ENCODE measurements around the gene CD2. TPM values are rescaled to one million over a fixed set of nuclear protein-coding genes. Genes with fewer than 3 reads are reported as not detected.

The CD2 gene
- total RNA-seq, 1 donor from 2014 or later, result 0.35 TPM

GRCh38 chr1:116717318-116717717 is 36.9 kb upstream of the CD2 start:
- POLR2A ChIA-PET, result no interaction called here
- no peaks in the 10 kb centered on the region for H3K9me3 Mint-ChIP-seq
- ATAC-seq (ENCODE audit: low read depth) (no peak), DNase-seq (no peak)
- H3K4me1 Mint-ChIP-seq, result no peaks in the 10 kb centered on the region
- H3K36me3 Mint-ChIP-seq (ENCODE audit: low read depth), result no peaks in the 10 kb centered on the region
- intact Hi-C loops (cut with micrococcal nuclease), result no loop called here
- CTCF ChIA-PET, result interaction anchor here (1.8 kb wide), 1 partner anchor 9 kb away, joined by 6 read pairs; no protein-coding TSS in a partner anchor
- H3K27me3 Mint-ChIP-seq, result no peaks in the 10 kb centered on the region
- H3K27ac Mint-ChIP-seq, result no peak overlapping the region
- H3K4me3 Mint-ChIP-seq, result no peak overlapping the region
- no peak for TF ChIP-seq CTCF (IDR thresholded peaks at IDR 0.05)

- no peaks in the 10 kb centered on the region for H3K4me1 Mint-ChIP-seq
- TF ChIP-seq CTCF (IDR thresholded peaks at IDR 0.05), result no peak
- ATAC-seq (ENCODE audit: low read depth) (no peak), DNase-seq (no peak)
- H3K4me3 Mint-ChIP-seq, result no peak overlapping the region
- H3K27me3 Mint-ChIP-seq, result no peaks in the 10 kb centered on the region
- no peak overlapping the region for H3K27ac Mint-ChIP-seq
- intact Hi-C loops (cut with micrococcal nuclease), result loop anchor here (5.0 kb wide), 1 partner anchor 407 kb away; no protein-coding TSS in a partner anchor
- no peaks in the 10 kb centered on the region for H3K9me3 Mint-ChIP-seq
- ChIA-PET POLR2A (interaction anchor here (0.6 kb wide), 1 partner anchor 50 kb away, joined by 5 read pairs; no protein-coding TSS in a partner anchor), CTCF (no interaction called here)
- no peaks in the 10 kb centered on the region for H3K36me3 Mint-ChIP-seq (ENCODE audit: low read depth)
Observed at GRCh38 chr1:116720364-116721038, 33.7 kb upstream of the CD2 start.

- TF ChIP-seq CTCF (IDR thresholded peaks at IDR 0.05), result no peak
- no peaks in the 10 kb centered on the region for H3K36me3 Mint-ChIP-seq (ENCODE audit: low read depth)
- H3K4me1 Mint-ChIP-seq, result no peaks in the 10 kb centered on the region
- POLR2A ChIA-PET, result no interaction called here
- intact Hi-C loops (cut with micrococcal nuclease), result loop anchor here (5.0 kb wide), 1 partner anchor 406 kb away; no protein-coding TSS in a partner anchor
- CTCF ChIA-PET, result no interaction called here
- no peaks in the 10 kb centered on the region for H3K27me3 Mint-ChIP-seq
- no peaks in the 10 kb centered on the region for H3K9me3 Mint-ChIP-seq
- H3K4me3 Mint-ChIP-seq, result no peak overlapping the region
- no peak overlapping the region for H3K27ac Mint-ChIP-seq
- ATAC-seq (ENCODE audit: low read depth), result no peak
- no peak for DNase-seq
Observed at GRCh38 chr1:116721039-116721405, 33.2 kb upstream of the CD2 start.

DNA sequence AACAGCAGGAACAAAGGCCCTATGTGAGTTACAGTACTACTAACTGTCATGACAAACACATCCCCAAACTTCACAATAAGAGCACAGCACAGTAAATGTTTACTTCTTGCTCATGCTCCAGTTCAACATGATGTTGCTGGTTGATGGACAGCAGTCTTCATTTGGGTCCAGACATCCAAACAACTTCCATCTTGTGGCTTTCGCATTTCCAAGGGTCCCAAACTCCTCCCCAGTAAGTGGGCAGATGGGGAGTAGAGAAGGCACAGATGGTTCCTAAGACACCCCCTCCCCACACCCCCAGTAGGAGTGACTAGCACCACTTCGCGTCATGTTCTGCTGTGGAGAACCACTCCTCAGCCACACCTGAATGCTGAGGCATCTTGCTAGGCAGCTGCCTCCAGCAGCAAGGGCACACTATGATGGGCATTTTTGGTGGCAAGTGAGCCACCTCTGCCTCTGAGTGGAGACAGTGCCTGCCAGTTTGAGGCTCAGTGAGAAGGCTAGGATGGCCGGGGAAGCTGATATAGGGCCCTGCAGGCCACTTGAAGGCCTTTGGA is 32.7 kb upstream of the CD2 start:
- ChIA-PET POLR2A (no interaction called here), CTCF (interaction anchor here (1.2 kb wide), 1 partner anchor 16 kb away, joined by 4 read pairs; no protein-coding TSS in a partner anchor)

More for the DNA sequence above, 32.7 kb upstream of the CD2 start:
- DNase-seq (no peak), ATAC-seq (ENCODE audit: low read depth) (no peak)
- Mint-ChIP-seq H3K27me3 (no peaks in the 10 kb centered on the region), H3K4me1 (peaks cover 2% of the 10 kb centered on the region), H3K36me3 (ENCODE audit: low read depth) (no peaks in the 10 kb centered on the region), H3K9me3 (no peaks in the 10 kb centered on the region), H3K4me3 (no peak overlapping the region), H3K27ac (no peak overlapping the region)
- TF ChIP-seq CTCF (IDR thresholded peaks at IDR 0.05), result no peak
- intact Hi-C loops (cut with micrococcal nuclease), result loop anchor here (5.0 kb wide), 1 partner anchor 406 kb away; no protein-coding TSS in a partner anchor

Measured in activated B cell treated with CpG ODN at 0.5 μM for 24 hours (primary cell).